Activated CD8-positive, alpha-beta memory T cell treated with anti-CD3 and anti-CD28 coated beads, Interleukin-2, amount 10 ng/mL, durations not matched to agents 7 days and 5 days (primary cell): Measurements from ENCODE around the gene GPT2. TPM values are rescaled to one million over a fixed set of nuclear protein-coding genes. Genes with fewer than 3 reads are reported as not detected.

ENCODE experiments used
- ATAC-seq: fragments of 150-1000 bp; cut with Tn5 transposase; one replicate; pipeline ENCODE4 v1.10.0; 2021; ENCODE audit warnings: moderate library complexity
- CTCF ChIA-PET: fragments of 350-600 bp; sonication (Branson Sonifier 250); formaldehyde crosslinking; loops from one replicate; lab custom pipeline; 2021; ENCODE audit warnings: antibody characterized with exemption; lab: Charles Lee
- DNase-seq: peaks from one replicate; pipeline ENCODE4 v3.0.0-alpha.2; 2020
- H3K27ac Mint-ChIP-seq: one replicate; pipeline ENCODE4 v1.8.0; 2021; ENCODE audit warnings: mild to moderate bottlenecking, mixed read lengths
- H3K27me3 Mint-ChIP-seq: one replicate; pipeline ENCODE4 v1.8.0; 2021; ENCODE audit warnings: mixed read lengths
- H3K36me3 Mint-ChIP-seq: one replicate; pipeline ENCODE4 v1.8.0; 2021; ENCODE audit warnings: mild to moderate bottlenecking, mixed read lengths
- H3K4me1 Mint-ChIP-seq: one replicate; pipeline ENCODE4 v1.8.0; 2021; ENCODE audit warnings: mixed read lengths
- H3K4me3 Mint-ChIP-seq: one replicate; pipeline ENCODE4 v1.8.0; 2021; ENCODE audit warnings: mild to moderate bottlenecking, moderate library complexity, mixed read lengths
- H3K9me3 Mint-ChIP-seq: one replicate; pipeline ENCODE4 v1.8.0; 2022; ENCODE audit warnings: low read depth, mixed read lengths
- total RNA-seq, 2 experiments: library from RNA; stranded (reverse); gene quantifications; one replicate each; pipeline ENCODE4 v1.2.3, GENCODE V29; 2021

GPT2 gene, protein sequence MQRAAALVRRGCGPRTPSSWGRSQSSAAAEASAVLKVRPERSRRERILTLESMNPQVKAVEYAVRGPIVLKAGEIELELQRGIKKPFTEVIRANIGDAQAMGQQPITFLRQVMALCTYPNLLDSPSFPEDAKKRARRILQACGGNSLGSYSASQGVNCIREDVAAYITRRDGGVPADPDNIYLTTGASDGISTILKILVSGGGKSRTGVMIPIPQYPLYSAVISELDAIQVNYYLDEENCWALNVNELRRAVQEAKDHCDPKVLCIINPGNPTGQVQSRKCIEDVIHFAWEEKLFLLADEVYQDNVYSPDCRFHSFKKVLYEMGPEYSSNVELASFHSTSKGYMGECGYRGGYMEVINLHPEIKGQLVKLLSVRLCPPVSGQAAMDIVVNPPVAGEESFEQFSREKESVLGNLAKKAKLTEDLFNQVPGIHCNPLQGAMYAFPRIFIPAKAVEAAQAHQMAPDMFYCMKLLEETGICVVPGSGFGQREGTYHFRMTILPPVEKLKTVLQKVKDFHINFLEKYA
- 10 to 100 TPM in 1 of 2 experiments, 1 to 10 TPM in 1; 9.6 to 21.4 TPM for total RNA-seq

DNA sequence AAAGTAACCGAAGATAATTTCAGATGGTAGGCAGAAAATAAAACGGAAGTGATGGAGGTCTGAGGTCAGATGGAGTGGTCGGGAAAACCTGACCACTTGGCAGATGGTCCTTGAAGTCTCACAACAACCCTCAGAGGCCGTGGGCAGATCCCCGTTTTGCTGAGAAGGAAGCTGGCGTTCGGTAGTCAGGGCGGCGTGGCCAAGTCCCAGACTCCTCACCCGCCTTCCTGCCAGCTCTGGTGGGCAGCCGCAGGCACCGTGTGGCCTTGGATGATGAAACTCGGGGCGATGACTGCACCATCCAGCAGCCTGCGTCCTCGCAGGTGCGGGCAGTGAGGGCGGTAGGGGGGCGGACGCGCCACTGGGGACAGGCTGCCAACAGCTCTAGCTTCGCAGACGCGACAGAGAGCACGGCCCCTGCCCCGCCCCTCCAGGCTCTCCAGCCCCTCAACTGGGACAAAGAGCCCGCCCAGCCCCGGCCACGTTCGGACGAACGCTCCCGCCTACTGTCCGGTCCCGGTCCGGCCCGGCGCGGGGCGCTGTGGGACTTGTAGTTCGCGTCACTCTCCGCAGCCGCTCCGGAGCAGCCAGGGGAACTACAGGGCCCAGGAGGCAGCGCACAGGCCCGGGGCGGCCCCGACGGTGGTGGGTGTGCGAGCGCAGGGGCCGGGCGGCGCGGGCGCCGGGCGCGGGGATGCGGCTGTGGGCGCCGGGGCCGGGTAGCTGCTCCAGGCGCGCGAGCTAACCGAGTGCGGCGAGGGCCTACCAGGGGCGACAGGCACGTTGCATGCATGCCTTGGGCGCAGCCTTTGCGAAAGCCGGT lies at the start of gene GPT2:
Gene GPT2, plus strand, starts transcription at position 673 of the 823 bp plus-strand sequence. CDS start 354 bp downstream, outside the sequence.
- peak within 1 kb of the TSS; percentile 73 for H3K27ac Mint-ChIP-seq
- H3K9me3 Mint-ChIP-seq: no peaks in the 10 kb centered on the region
- H3K27me3 Mint-ChIP-seq: peaks cover 31% of the 10 kb centered on the region
- H3K4me1 Mint-ChIP-seq: peaks cover 14% of the 10 kb centered on the region
- H3K36me3 Mint-ChIP-seq: no peaks in the 10 kb centered on the region
- CTCF ChIA-PET: interaction anchor here (1.4 to 7.1 kb wide), 5 partner anchors 22 to 210 kb away, joined by 3 to 31 read pairs (median 6); no protein-coding TSS in a partner anchor
- DNase-seq (peak; percentile 92), ATAC-seq (peak; percentile 98)
- H3K4me3 Mint-ChIP-seq: peak within 1 kb of the TSS; percentile 79

- DNase-seq: no peak
- H3K4me3 Mint-ChIP-seq: no peak overlapping the region
- no peaks in the 10 kb centered on the region for H3K9me3 Mint-ChIP-seq
- H3K27me3 Mint-ChIP-seq: peaks cover 9% of the 10 kb centered on the region
- no peaks in the 10 kb centered on the region for H3K36me3 Mint-ChIP-seq
- peaks cover 5% of the 10 kb centered on the region for H3K4me1 Mint-ChIP-seq
- CTCF ChIA-PET: no interaction called here
- no peak overlapping the region for H3K27ac Mint-ChIP-seq
- no peak for ATAC-seq
Measured at GRCh38 chr16:46836534-46837530, 47.3 kb upstream of the GPT2 start.

DNA sequence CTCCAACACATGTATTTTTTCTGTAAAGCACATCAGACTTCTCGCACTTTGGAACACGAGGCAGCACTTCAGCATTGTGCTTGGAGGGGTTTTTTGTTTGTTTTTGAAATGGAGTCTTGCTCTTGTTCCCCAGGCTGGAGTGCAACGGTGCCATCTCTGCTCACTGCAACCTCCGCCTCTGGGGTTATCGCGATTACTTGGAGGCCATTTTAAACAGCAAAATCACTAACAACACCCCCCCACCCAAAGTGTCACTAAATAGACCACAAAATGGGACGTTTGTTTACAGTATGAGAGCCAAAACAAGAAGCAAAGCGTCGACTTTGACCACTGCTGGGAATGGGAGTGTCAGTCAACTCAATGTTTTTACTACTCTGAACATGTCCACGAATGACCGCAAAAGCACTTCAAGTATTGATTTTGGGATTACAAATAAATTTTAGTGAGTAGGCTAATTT lies 44.1 kb upstream of the GPT2 start:
- CTCF ChIA-PET: interaction anchor here (1.2 to 2.6 kb wide), 2 partner anchors 9 to 13 kb away, joined by 3 to 9 read pairs; partner anchors contain the start of gene C16orf87
- Mint-ChIP-seq H3K9me3 (no peaks in the 10 kb centered on the region), H3K27me3 (peaks cover 5% of the 10 kb centered on the region), H3K4me3 (no peak overlapping the region), H3K4me1 (peaks cover 6% of the 10 kb centered on the region), H3K36me3 (peaks cover 2% of the 10 kb centered on the region), H3K27ac (no peak overlapping the region)
- no peak for ATAC-seq
- DNase-seq: no peak

DNA sequence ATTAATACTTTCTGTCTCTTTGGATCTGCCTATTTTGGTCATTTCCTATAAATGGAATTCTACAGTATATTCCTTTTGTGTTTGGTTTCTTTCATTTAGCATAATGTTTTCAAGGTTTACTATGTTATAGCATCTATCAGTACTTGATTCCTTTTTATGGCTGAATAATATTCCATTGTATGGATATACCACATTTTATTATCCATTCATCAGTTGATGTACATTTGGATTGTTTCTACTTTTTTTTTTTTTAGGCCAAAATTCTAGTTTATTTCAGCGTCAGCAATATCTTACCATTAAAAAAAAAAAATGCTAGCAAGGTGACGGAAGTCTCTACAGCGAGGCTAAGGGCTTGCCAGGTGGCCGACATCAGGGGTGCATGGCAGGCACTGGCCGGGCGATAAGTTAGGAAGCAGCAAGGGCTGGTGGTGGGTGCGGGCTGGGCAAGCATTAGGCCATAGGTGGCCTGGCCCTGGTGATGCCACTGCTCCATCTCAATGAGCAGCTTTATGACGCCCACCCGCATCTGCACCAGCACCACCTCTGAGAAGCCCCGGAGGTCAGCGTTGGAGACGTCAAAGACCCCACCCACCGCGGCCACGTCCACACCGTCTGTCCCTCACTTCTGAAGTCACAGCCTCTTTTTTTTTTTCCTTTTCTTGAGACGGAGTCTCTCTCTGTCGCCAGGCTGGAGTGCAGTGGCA lies 41.8 kb upstream of the GPT2 start:
- CTCF ChIA-PET: interaction anchor here (2.7 kb wide), 1 partner anchor 11 kb away, joined by 11 read pairs; no protein-coding TSS in a partner anchor
- peaks cover 2% of the 10 kb centered on the region for H3K36me3 Mint-ChIP-seq
- H3K9me3 Mint-ChIP-seq: no peaks in the 10 kb centered on the region
- no peak for ATAC-seq
- no peak overlapping the region for H3K4me3 Mint-ChIP-seq
- no peak for DNase-seq
- no peak overlapping the region for H3K27ac Mint-ChIP-seq
- peaks cover 8% of the 10 kb centered on the region for H3K27me3 Mint-ChIP-seq
- peaks cover 2% of the 10 kb centered on the region for H3K4me1 Mint-ChIP-seq

- DNase-seq (no peak), ATAC-seq (no peak)
- CTCF ChIA-PET: interaction anchor here (1.3 to 2.7 kb wide), 2 partner anchors 10 to 146 kb away, joined by 4 to 11 read pairs; no protein-coding TSS in a partner anchor
- H3K36me3 Mint-ChIP-seq: peaks cover 2% of the 10 kb centered on the region
- H3K4me3 Mint-ChIP-seq: no peak overlapping the region
- peaks cover 2% of the 10 kb centered on the region for H3K4me1 Mint-ChIP-seq
- no peaks in the 10 kb centered on the region for H3K9me3 Mint-ChIP-seq
- H3K27ac Mint-ChIP-seq: no peak overlapping the region
- peaks cover 11% of the 10 kb centered on the region for H3K27me3 Mint-ChIP-seq
Measured at GRCh38 chr16:46843898-46844642, 40.1 kb upstream of the GPT2 start.

- no peak for ATAC-seq
- Mint-ChIP-seq H3K27me3 (peaks cover 17% of the 10 kb centered on the region), H3K9me3 (no peaks in the 10 kb centered on the region), H3K4me1 (peaks cover 2% of the 10 kb centered on the region), H3K27ac (no peak overlapping the region), H3K36me3 (peaks cover 2% of the 10 kb centered on the region), H3K4me3 (no peak overlapping the region)
- DNase-seq: no peak
- CTCF ChIA-PET: interaction anchor here (1.0 to 2.7 kb wide), 2 partner anchors 9 to 64 kb away, joined by 3 to 11 read pairs; no protein-coding TSS in a partner anchor
Measured at GRCh38 chr16:46844771-46845170, 39.4 kb upstream of the GPT2 start.

GRCh38 chr16:46845952-46846351 lies 38.2 kb upstream of the GPT2 start:
- Mint-ChIP-seq H3K4me1 (peaks cover 2% of the 10 kb centered on the region), H3K9me3 (no peaks in the 10 kb centered on the region), H3K27ac (no peak overlapping the region), H3K4me3 (no peak overlapping the region), H3K27me3 (peaks cover 17% of the 10 kb centered on the region), H3K36me3 (peaks cover 2% of the 10 kb centered on the region)
- DNase-seq: no peak
- CTCF ChIA-PET: interaction anchor here (0.9 to 1.1 kb wide), 4 partner anchors 8 to 172 kb away, joined by 3 read pairs; no protein-coding TSS in a partner anchor
- no peak for ATAC-seq

DNA sequence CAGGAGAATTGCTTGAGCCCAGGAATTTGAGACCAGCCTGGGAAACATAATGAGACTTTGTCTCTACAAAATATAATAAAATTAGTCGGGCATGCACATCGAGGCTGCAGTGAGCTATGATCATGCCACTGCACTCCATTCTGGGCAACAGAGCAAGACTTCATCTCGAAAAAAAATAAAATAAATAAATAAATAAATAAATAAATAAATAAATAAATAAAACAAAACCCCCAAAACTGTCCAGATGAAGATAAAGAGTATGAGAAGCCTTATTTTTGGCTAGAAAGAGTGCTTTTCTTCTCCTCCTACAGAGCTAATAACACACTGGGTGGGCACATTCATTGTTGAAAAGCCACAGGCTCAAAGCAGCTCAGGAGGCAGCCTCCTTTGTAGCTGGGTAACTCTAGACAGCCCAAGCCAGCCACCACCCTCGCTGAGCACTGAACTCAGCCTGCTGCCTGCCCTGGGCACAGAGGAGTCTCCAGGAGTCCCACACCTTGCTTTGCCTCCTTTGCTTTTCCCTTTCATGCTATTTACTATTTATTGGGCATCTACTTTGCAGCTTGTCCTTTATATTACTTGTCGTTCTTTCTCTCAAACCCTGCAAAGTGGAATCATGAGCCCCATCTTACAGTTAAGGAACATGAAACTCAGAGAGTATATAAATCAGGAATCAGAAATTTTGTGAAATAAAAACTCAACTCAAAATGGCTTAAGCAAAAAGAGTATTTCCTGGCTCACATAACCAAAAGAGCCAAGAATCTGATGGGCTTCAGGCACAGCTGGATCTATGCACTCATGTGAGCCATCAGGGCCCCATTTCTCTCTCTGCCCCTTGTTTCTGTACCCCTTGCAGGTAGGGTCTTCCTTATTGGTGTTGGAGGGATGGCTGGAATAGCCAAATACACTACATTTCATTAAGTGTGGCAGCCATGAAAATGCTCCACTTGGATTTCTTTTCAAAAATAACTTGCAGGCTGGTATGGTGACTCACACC lies 35.1 kb upstream of the GPT2 start:
- Mint-ChIP-seq H3K4me1 (no peaks in the 10 kb centered on the region), H3K9me3 (no peaks in the 10 kb centered on the region), H3K36me3 (no peaks in the 10 kb centered on the region), H3K27me3 (peaks cover 14% of the 10 kb centered on the region), H3K27ac (no peak overlapping the region), H3K4me3 (no peak overlapping the region)
- DNase-seq: no peak
- CTCF ChIA-PET: no interaction called here
- no peak for ATAC-seq

DNA sequence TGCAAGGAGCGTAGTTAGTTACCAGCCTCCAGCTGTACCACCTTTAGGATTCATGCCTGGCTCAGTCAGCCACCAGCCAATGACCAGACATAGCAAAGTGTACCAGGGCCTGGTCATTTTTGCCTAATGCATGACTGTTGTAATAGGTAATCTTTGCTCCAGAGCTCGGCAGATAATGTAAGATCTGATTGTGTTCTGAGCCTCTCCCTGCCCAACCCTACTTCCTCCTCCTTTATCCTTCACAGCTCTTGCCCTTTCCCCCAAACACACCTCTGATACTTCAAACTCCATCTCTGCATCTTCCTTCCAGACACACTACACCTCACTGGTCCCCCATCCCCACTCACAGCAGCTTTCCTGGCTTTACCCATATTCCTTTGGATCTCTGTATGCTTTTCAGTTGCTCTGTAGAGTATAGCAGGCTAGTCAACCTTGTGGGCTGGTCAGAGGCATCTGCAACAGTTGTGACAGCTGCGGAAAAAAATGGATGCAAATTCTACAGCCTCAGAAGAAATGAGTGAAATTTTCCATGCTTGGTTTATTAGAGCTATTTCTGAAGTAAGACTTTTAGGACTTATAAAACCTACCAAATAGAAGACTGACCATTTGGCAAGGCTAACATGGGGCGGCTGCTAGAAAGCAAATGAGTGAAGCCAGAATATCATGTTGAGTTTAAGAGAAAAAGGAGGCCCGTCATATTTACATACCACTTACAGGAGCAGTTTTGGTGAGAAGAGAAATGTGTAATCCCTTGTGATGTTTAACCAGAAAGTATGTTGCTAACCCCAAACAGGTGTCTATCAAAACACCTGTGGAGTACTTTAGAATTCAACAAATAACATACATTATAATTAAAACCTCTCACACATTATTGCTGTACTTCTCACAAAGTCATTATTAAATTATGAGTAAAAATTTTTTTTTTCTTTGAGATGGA lies 33.3 kb upstream of the GPT2 start:
- Mint-ChIP-seq H3K4me1 (no peaks in the 10 kb centered on the region), H3K27me3 (peaks cover 12% of the 10 kb centered on the region), H3K9me3 (no peaks in the 10 kb centered on the region), H3K4me3 (no peak overlapping the region), H3K36me3 (no peaks in the 10 kb centered on the region), H3K27ac (no peak overlapping the region)
- ATAC-seq: no peak
- CTCF ChIA-PET: interaction anchor here (0.7 to 5.5 kb wide), 4 partner anchors 57 to 90 kb away, joined by 3 to 97 read pairs (median 23); no protein-coding TSS in a partner anchor
- no peak for DNase-seq
